ENCODE results near the gene TBC1D22A. TPM values are rescaled to one million over a fixed set of nuclear protein-coding genes. Genes with fewer than 3 reads are reported as not detected.

TBC1D22A gene
- polyA plus RNA-seq, 1 of the 3 experiments (the other 2 are of a cell fraction) = 16.5 TPM

GRCh38 chr22:46937939-46938338 is 175.5 kb downstream of the TBC1D22A start:
- Histone ChIP-seq H3K4me1 (ENCODE audit: control insufficient read depth in 1 of 2, insufficient read depth in 2 of 2, low read depth in 1 of 2, low read length in 1 of 2) (peaks cover 9% of the 10 kb centered on the region in 2 experiments; a peak in 2 of 4 replicates), H3K27ac (ENCODE audit: low read depth in 2 of 2, low read length in 1 of 2) (no peak overlapping the region), H3K36me3 (replicated peaks in 1 of 2; ENCODE audit: control insufficient read depth in 1 of 2, insufficient read depth in 2 of 2, low read length in 1 of 2) (no peaks in the 10 kb centered on the region), H3K79me2 (ENCODE audit: insufficient read depth) (no peaks in the 10 kb centered on the region), H3K9me3 (no peaks in the 10 kb centered on the region), H3K27me3 (ENCODE audit: insufficient read depth) (no peaks in the 10 kb centered on the region), H4K20me1 (ENCODE audit: insufficient read depth) (peaks cover 6% of the 10 kb centered on the region; the same call in 1 of the 2 replicates), H3F3A (replicated peaks; ENCODE audit: insufficient read depth) (no peaks in the 10 kb centered on the region), H3K4me2 (no peak overlapping the region), H2AFZ (ENCODE audit: low read depth) (no peak overlapping the region), H3K9me2 (no peaks in the 10 kb centered on the region), H3K9ac (no peak overlapping the region), H3K4me3 (ENCODE audit: low read depth in 2 of 2, low read length in 1 of 2) (no peak overlapping the region)
- no peak for DNase-seq
- 93% methylated on average over 7 of the region's 7 CpGs for WGBS (ENCODE audit: low lambda C conversion rate)
- TF ChIP-seq SIN3A (IDR thresholded peaks at IDR 0.05; ENCODE audit: borderline replicate concordance, low read depth, low read length) (no peak), SMC3 (IDR thresholded peaks at IDR 0.05; ENCODE audit: low read depth, low read length) (no peak), IRF3 (IDR thresholded peaks at IDR 0.05; ENCODE audit: low read depth, low read length) (no peak), CHD2 (IDR thresholded peaks at IDR 0.05; ENCODE audit: low read length, partially characterized antibody) (no peak), TAF1 (IDR thresholded peaks at IDR 0.05; ENCODE audit: borderline replicate concordance, low read depth, low read length) (no peak), ZBTB33 (IDR thresholded peaks at IDR 0.05; ENCODE audit: borderline replicate concordance, low read depth) (no peak)
- ChIA-PET CTCF (no interaction called here), POLR2A (interaction anchor here (0.6 kb wide), 2 partner anchors 9 to 582 kb away, joined by 4 to 6 read pairs; no protein-coding TSS in a partner anchor)

- no peaks in the 10 kb centered on the region; a peak in 1 of 4 replicates for H3K4me1 ChIP-seq (ENCODE audit: control insufficient read depth in 1 of 2, insufficient read depth in 2 of 2, low read depth in 1 of 2, low read length in 1 of 2)
- no peak for TF ChIP-seq RAD21 (IDR thresholded peaks at IDR 0.05; ENCODE audit: low read length)
- TF ChIP-seq TEAD4 (IDR thresholded peaks at IDR 0.05; ENCODE audit: borderline replicate concordance, insufficient read depth) = no peak
- TF ChIP-seq CTCF (IDR thresholded peaks at IDR 0.05) = no peak
- no peak for TF ChIP-seq GATA2 (CRISPR knock-in tag; IDR thresholded peaks at IDR 0.05)
- no peak for TF ChIP-seq MAX (IDR thresholded peaks at IDR 0.05; ENCODE audit: low read depth)
- TF ChIP-seq SMC3 (IDR thresholded peaks at IDR 0.05; ENCODE audit: low read depth, low read length) = no peak
- no peak for TF ChIP-seq TCF12 (IDR thresholded peaks at IDR 0.05)
- WGBS (ENCODE audit: low lambda C conversion rate) = 87% methylated on average over 20 of the region's 21 CpGs
- H3K9me2 ChIP-seq = no peaks in the 10 kb centered on the region
- POLR2A ChIA-PET = no interaction called here
- no peaks in the 10 kb centered on the region for H3K36me3 ChIP-seq (replicated peaks in 1 of 2; ENCODE audit: control insufficient read depth in 1 of 2, insufficient read depth in 2 of 2, low read length in 1 of 2)
- no peaks in the 10 kb centered on the region for H3K27me3 ChIP-seq (ENCODE audit: insufficient read depth)
- H3F3A ChIP-seq (replicated peaks; ENCODE audit: insufficient read depth) = no peaks in the 10 kb centered on the region
- no peaks in the 10 kb centered on the region for H3K9me3 ChIP-seq
- no peak overlapping the region for H3K4me3 ChIP-seq (ENCODE audit: low read depth in 2 of 2, low read length in 1 of 2)
- H3K79me2 ChIP-seq (ENCODE audit: insufficient read depth) = no peaks in the 10 kb centered on the region; the same call in 1 of the 2 replicates
- H3K9ac ChIP-seq = no peak overlapping the region
- DNase-seq = no peak
- no peaks in the 10 kb centered on the region for H4K20me1 ChIP-seq (ENCODE audit: insufficient read depth)
- no peak overlapping the region for H3K4me2 ChIP-seq
- CTCF ChIA-PET = interaction anchor here (0.7 to 2.0 kb wide), 2 partner anchors 45 to 139 kb away, joined by 3 to 6 read pairs; no protein-coding TSS in a partner anchor
- no peak overlapping the region for H3K27ac ChIP-seq (ENCODE audit: low read depth in 2 of 2, low read length in 1 of 2)
- H2AFZ ChIP-seq (ENCODE audit: low read depth) = no peak overlapping the region
Measured at GRCh38 chr22:46941968-46942798, 179.7 kb downstream of the TBC1D22A start.
